ENCODE results near the gene RBM10.

RBM10 gene

GRCh38 chrX:47222751-47223350, 77.8 kb downstream of the RBM10 start:
- DNase-seq: no peak

GRCh38 chrX:47223476-47224250, 78.6 kb downstream of the RBM10 start:
- no peak for DNase-seq

DNA sequence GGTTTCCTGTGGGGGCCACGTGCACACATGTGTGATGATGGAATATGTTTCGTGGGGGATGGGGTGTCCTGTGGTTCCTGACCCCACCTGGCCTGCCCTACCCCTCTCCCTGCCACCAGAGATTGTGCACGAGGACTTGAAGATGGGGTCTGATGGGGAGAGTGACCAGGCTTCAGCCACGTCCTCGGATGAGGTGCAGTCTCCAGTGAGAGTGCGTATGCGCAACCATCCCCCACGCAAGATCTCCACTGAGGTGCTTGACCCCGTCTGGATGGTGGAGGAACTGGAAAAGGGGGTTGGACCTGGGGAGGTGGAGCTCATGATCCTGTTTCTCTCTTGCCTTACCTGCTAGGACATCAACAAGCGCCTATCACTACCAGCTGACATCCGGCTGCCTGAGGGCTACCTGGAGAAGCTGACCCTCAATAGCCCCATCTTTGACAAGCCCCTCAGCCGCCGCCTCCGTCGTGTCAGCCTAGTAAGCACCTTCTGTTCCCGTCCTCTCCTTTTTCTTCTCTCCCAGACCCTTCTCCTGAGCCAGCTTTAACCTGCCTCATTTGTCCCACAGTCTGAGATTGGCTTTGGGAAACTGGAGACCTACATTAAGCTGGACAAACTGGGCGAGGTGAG, 79.4 kb downstream of the RBM10 start:
- DNase-seq: no peak

DNA sequence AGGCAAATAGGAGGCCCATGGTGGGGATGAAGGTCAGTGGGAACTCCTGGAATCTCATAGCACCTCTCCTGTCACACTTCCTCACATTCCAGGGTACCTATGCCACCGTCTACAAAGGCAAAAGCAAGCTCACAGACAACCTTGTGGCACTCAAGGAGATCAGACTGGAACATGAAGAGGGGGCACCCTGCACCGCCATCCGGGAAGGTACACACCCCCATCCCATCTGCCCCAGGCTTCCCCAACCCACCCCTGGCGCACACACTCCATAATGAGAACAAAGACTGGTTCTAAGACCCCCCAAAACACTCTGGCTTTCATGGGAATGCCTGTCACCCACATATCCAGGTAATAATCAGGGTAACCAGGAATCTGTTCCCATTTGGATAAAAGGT, 79.9 kb downstream of the RBM10 start:
- no peak for DNase-seq

- no peak for DNase-seq
These were observed 81.0 kb downstream of the RBM10 start for GRCh38 chrX:47226071-47226470.

DNA sequence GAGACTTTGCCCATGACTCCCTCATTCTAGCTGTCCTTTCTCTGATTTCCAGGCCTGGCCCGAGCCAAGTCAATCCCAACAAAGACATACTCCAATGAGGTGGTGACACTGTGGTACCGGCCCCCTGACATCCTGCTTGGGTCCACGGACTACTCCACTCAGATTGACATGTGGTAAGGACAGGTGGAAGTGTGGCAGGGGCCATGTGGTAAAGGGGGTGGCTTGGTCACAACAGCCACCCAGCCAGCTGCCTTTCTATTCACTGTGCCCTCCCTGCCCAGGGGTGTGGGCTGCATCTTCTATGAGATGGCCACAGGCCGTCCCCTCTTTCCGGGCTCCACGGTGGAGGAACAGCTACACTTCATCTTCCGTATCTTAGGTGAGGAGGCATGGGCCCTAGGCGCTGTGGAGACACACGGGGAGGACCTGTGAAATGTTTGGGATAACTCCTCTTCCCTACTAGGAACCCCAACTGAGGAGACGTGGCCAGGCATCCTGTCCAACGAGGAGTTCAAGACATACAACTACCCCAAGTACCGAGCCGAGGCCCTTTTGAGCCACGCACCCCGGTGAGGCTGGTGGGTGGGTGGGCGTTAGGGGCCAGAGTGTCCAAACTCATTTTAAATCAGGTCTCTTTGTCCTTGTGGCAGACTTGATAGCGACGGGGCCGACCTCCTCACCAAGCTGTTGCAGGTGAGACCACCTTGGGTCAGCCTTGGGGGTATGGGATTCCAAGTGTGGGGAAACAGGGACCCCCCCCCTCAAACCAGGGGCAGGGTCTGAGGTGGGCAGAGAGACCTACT, 81.7 kb downstream of the RBM10 start:
- no peak for DNase-seq

- DNase-seq: no peak
These were observed 82.2 kb downstream of the RBM10 start for GRCh38 chrX:47227334-47227583.

GRCh38 chrX:47228550-47229270, 83.7 kb downstream of the RBM10 start:
- DNase-seq: no peak

DNA sequence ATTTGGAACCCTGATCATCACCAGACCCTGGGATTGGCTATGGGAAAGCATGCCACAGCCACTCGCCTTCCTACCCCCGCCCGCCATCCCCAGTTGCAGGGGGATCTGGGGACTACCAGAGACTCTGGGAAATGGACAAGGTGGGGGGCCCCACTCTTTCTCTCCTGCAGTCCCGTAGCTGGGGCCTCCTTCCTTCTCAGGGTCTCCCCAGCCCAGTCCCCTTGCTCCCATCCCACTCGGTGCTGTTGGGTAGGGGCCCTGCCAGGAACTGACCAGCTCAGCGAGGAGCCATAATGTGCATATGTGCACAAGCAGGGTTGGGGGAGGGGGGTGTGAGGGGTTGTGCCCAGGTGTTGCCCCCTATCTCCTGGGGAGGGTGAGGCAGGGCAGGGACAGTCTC, 84.4 kb downstream of the RBM10 start:
- no peak for DNase-seq

DNA sequence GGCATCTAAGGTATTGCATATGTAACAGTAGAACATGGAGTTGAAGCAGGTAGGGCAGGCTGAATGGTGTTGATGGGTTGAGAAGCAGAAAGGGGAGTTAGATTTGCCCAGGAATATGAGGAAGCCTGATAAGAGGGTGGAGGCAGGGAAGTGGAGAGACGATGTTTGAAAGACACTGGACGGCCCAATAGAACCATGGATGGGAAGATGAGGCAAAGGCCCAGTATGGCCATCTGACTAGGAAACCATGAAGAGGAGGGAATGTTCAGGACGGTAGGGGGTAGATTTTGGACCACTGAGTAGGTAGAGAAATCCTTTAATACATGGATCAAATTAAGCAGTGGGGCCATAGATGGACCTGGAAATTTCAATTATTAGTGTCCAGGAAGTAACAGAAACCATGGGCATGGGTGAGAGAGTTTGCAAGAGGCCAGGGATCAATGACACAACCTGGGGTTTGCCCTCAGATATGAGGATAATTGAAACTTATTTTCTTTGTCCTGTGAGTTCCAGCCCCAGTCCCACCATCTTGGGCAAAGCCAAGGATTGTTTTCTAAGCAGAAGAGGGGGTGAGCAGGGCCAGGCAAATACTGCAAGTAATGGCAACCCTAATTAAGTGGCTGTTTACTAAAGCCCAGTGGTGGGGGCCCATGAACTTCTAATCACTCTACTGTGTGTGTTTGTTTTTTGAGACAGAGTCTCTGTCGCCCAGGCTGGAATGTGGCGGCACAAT, 85.3 kb downstream of the RBM10 start:
- no peak for DNase-seq

DNA sequence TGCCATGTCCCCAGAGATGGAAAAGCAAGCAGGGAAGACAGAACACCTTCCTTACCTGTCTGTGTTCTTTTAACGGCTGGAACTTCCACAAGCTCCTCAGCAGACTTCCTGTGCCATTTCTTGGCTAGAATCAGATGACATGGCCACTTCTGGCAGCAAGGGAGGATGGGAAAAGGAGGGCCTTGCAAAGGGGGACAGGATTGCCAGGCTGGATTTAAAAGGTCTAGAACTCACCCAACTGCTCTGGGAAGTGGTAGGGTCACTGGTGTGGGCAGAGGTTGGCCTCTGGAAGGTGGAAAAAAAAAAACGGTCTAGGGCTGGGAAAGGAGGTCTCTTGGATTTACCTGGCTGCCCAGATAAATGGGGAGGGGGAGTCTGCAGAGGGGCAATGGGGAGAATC, 86.1 kb downstream of the RBM10 start:
- no peak for DNase-seq

DNA sequence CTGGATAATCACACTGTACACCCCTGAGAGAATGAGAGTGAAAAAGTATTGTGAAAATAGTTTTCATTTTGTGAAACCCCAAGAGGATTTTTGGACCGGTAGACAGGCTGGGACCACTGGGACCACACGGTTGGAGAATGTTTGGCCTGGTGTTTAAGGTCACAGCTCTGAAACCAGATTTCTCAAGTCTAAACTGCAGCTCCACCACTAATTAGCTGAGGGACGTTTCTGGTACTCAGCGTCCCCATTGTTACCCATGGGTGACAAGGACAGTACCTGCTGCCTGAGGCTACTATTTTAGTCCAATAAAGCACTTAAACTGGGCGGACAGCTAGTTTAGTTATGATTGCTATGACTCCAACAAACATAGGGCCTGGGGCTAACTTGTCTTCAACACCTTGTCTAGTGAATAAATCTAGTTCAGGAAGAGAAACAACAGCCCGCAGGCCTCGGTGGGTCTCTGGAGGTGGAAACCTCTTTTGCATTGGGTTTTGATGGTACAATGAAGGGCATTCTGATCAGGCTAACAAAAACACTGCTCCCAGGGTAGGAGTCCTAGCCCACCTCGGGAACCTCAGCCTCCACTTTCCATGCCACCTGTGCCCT, 87.3 kb downstream of the RBM10 start:
- no peak for DNase-seq

DNA sequence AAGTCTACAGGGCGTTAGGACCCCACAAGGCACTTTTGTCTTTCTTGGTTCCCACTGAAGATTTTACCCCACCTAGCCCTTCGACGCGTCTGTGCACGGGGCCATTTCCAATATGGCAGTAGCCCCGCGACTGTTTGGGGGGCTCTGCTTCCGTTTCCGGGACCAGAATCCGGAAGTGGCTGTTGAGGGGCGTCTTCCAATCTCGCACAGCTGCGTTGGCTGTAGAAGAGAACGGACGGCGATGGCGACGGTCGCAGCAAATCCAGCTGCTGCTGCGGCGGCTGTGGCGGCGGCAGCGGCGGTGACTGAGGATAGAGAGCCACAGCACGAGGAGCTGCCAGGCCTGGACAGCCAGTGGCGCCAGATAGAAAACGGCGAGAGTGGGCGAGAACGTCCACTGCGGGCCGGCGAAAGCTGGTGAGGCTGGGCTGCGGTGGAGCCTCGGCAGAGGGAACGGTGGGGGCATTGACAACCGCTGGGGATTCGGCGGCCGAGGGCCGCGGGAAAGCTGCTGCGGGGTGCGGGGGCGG, 87.8 kb downstream of the RBM10 start, which contains the start of gene USP11:
TSS of gene USP11 (plus strand) at position 207 of the 530 bp plus-strand sequence. CDS start at position 242, 35 bp downstream.
- DNase-seq: peak; percentile 79

GRCh38 chrX:47233333-47234113, 88.5 kb downstream of the RBM10 start:
- peak; percentile 97 for DNase-seq

- no peak for DNase-seq
These were observed 89.6 kb downstream of the RBM10 start for GRCh38 chrX:47234583-47234982.

- no peak for DNase-seq
These were observed 90.7 kb downstream of the RBM10 start for GRCh38 chrX:47235691-47236103.
